Right forelimb (tissue), 1 donor: Measurements from ENCODE around the gene RECK.
"Not testable (repeated sequence)": the region's sequence is repeated elsewhere in the genome, so short reads cannot be mapped to it uniquely, and the experiment has no call there.

Experiments
- DNase-seq: peaks from one replicate; pipeline ENCODE4 v3.0.0-alpha.2; 2018

The RECK gene

GRCh38 chr9:36036780-36037548 lies at the start of gene RECK:
Gene RECK (plus strand): TSS chr9:36036913. CDS start chr9:36036999, 86 bp downstream.
- DNase-seq: peak; percentile 88

- DNase-seq: no peak
These were observed 46.6 kb upstream of the RECK start for GRCh38 chr9:35990155-35990554.

GRCh38 chr9:35993136-35993535 lies 43.6 kb upstream of the RECK start:
- not testable (repeated sequence) for DNase-seq

GRCh38 chr9:35993976-35994720 lies 42.6 kb upstream of the RECK start:
- DNase-seq: no peak

- no peak for DNase-seq
These were observed 41.8 kb upstream of the RECK start for GRCh38 chr9:35994959-35995358.

GRCh38 chr9:35996358-35996970 lies 40.2 kb upstream of the RECK start:
- no peak for DNase-seq

- not testable (repeated sequence) for DNase-seq
These were observed 39.7 kb upstream of the RECK start for GRCh38 chr9:35997016-35997415.

GRCh38 chr9:35998333-35998732 lies 38.4 kb upstream of the RECK start:
- no peak for DNase-seq

- no peak for DNase-seq
These were observed 30.8 kb upstream of the RECK start for GRCh38 chr9:36005891-36006290.

- DNase-seq: no peak
These were observed 30.0 kb upstream of the RECK start for GRCh38 chr9:36006549-36007315.

- DNase-seq: no peak
These were observed 29.4 kb upstream of the RECK start for GRCh38 chr9:36007316-36007708.

GRCh38 chr9:36007852-36008251 lies 28.9 kb upstream of the RECK start:
- no peak for DNase-seq

- no peak for DNase-seq
These were observed 27.9 kb upstream of the RECK start for GRCh38 chr9:36008774-36009300.

GRCh38 chr9:36011379-36011778 lies 25.3 kb upstream of the RECK start:
- DNase-seq: no peak

GRCh38 chr9:36017278-36017677 lies 19.4 kb upstream of the RECK start:
- no peak for DNase-seq

GRCh38 chr9:36018129-36018528 lies 18.6 kb upstream of the RECK start:
- no peak for DNase-seq

GRCh38 chr9:36018891-36019720 lies 17.6 kb upstream of the RECK start:
- no peak for DNase-seq

GRCh38 chr9:36021968-36022367 lies 14.7 kb upstream of the RECK start:
- DNase-seq: no peak

GRCh38 chr9:36023260-36024048 lies 13.3 kb upstream of the RECK start:
- DNase-seq: peak; percentile 74

- no peak for DNase-seq
These were observed 11.0 kb upstream of the RECK start for GRCh38 chr9:36025746-36026145.

GRCh38 chr9:36029202-36029601 lies 7.5 kb upstream of the RECK start:
- DNase-seq: no peak
